Tibial artery (tissue), 4 donors: ENCODE measurements around the gene ABCB8.

Experiments
- DNase-seq, 2 donors: peaks; one replicate each; pipeline ENCODE4 v3.0.0-alpha.2; 2019
- H3K27ac ChIP-seq, 2 donors: fragments of 200-600 bp; sonication (generic) in 1 of 2; 1 replicate in 1 of 2; 2 replicates in 1 of 2; pipeline ENCODE4 v1.5.1; 2018 to 2019; ENCODE audit warnings: mild to moderate bottlenecking in 1 of 2
- H3K27me3 ChIP-seq, 2 donors: fragments of 200-600 bp; sonication (generic) in 1 of 2; one replicate each; pipeline versions ENCODE4 v1.5.1 to v1.6.0; 2016 to 2019
- H3K36me3 ChIP-seq, 3 donors: fragments of 200-600 bp; sonication (generic) in 2 of 3; one replicate each; pipeline ENCODE4 v1.5.1; 2016 to 2019; ENCODE audit warnings: mild to moderate bottlenecking in 2 of 3
- H3K4me1 ChIP-seq, 4 donors: fragments of 200-600 bp; sonication (generic) in 2 of 4; 1 replicate in 3 of 4; 2 replicates in 1 of 4; pipeline ENCODE4 v1.5.1; 2016 to 2019
- H3K4me3 ChIP-seq, 2 donors: fragments of 200-600 bp; sonication (generic) in 1 of 2; 1 replicate in 1 of 2; 2 replicates in 1 of 2; pipeline ENCODE4 v1.5.1; 2018 to 2019; ENCODE audit warnings: mild to moderate bottlenecking in 2 of 2
- H3K9me3 ChIP-seq, 3 donors: fragments of 200-600 bp; sonication (generic) in 1 of 3; one replicate each; pipeline ENCODE4 v1.5.1; 2016 to 2019
- intact Hi-C: fragments of 100-400 bp; cut with DNase I; formaldehyde crosslinking; loops from one replicate; pipeline ENCODE4 v1.15.0; 2023; ENCODE audit warnings: low total_unique reads
- TF ChIP-seq, protein P1 (sequence below), 2 experiments: fragments of 200-600 bp in 1 of 2; fragments of 450-650 bp in 1 of 2; IDR thresholded peaks; one replicate each; pipeline ENCODE4 v1.5.1; 2017 to 2019; ENCODE audit warnings: antibody characterized with exemption in 2 of 2, mild to moderate bottlenecking in 1 of 2, moderate library complexity in 1 of 2

ABCB8 gene

DNA sequence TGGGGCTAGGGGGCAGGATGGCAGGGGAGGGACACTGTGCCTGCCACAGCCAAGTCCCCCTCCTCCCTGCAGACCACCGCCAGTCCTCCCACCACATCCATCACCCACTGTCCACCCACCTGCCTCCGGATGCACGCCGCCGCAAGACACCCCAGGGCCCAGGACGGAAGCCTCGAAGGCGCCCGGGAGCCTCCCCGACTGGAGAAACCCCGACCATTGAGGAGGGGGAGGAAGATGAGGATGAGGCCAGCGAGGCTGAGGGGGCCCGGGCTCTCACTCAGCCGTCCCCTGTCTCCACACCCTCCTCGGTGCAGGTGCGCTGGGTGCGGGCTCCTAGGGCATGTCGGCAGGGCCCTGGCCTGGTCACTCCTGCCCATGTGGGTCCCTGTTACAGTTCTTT lies 36.2 kb downstream of the ABCB8 start:
- intact Hi-C loops, result no loop called here
- peaks cover 48 to 57% (median 52%) of the 10 kb centered on the region in 3 donors for H3K36me3 ChIP-seq

DNA sequence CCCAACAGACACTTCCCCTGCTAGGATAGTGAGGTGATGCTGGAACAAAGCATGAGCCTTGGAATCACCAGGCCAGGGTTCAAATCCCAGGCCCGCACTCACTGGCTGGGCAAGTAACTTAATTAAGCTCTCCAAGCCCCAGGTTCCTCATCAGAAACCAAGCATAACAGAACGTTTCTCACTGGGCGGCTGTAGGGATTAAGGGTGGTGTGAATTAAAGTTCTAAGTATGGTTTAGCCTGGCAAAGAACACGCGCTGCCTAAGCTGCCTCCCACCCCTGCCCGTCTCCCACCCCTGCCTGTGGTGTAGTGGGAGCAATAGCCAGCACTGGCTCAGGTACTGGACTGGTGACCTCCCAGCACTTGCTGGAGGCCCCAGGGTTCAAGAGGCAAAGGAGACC lies 36.7 kb downstream of the ABCB8 start:
- no peak for DNase-seq
- peaks cover 53 to 63% (median 58%) of the 10 kb centered on the region in 3 donors for H3K36me3 ChIP-seq
- peaks cover 0 to 38% (median 34%) of the 10 kb centered on the region in 4 donors for H3K4me1 ChIP-seq
- intact Hi-C loops, result no loop called here
- no peaks in the 10 kb centered on the region for H3K27me3 ChIP-seq
- H3K9me3 ChIP-seq, result no peaks in the 10 kb centered on the region
- TF ChIP-seq, protein P1, sequence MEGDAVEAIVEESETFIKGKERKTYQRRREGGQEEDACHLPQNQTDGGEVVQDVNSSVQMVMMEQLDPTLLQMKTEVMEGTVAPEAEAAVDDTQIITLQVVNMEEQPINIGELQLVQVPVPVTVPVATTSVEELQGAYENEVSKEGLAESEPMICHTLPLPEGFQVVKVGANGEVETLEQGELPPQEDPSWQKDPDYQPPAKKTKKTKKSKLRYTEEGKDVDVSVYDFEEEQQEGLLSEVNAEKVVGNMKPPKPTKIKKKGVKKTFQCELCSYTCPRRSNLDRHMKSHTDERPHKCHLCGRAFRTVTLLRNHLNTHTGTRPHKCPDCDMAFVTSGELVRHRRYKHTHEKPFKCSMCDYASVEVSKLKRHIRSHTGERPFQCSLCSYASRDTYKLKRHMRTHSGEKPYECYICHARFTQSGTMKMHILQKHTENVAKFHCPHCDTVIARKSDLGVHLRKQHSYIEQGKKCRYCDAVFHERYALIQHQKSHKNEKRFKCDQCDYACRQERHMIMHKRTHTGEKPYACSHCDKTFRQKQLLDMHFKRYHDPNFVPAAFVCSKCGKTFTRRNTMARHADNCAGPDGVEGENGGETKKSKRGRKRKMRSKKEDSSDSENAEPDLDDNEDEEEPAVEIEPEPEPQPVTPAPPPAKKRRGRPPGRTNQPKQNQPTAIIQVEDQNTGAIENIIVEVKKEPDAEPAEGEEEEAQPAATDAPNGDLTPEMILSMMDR (IDR thresholded peaks at IDR 0.05), result no peak
- no peak overlapping the region for H3K4me3 ChIP-seq
- no peak overlapping the region for H3K27ac ChIP-seq

More for the DNA sequence above, 36.2 kb downstream of the ABCB8 start:
- DNase-seq, result no peak
- Histone ChIP-seq H3K27me3 (no peaks in the 10 kb centered on the region), H3K4me1 (peaks cover 0 to 40% (median 34%) of the 10 kb centered on the region in 4 donors), H3K27ac (no peak overlapping the region), H3K4me3 (no peak overlapping the region), H3K9me3 (no peaks in the 10 kb centered on the region)
- TF ChIP-seq, protein P1 (IDR thresholded peaks at IDR 0.05), result no peak

DNA sequence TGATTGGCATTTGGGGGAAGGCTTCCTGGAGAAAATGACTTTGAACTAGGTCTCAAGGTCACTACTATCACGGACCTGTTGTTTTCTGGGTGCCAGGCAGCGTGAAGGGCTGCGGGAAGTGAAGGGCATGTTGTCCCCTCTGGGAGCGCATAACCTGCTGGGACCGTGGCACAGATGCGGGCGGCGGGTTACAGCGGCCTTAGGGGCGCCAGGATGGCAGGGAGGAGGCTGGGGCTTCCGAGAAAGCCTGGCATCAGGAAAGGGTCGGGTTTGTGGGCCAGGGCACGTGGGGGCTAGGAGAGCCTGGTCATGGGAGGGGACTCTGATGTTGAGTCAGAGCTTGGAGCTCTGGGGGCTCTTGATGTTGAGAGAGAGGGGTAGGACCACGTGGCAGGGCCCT lies 37.3 kb downstream of the ABCB8 start:
- Histone ChIP-seq H3K27ac (no peak overlapping the region), H3K4me1 (peaks cover 0 to 33% (median 30%) of the 10 kb centered on the region in 4 donors), H3K36me3 (peaks cover 58 to 68% (median 63%) of the 10 kb centered on the region in 3 donors), H3K4me3 (no peak overlapping the region), H3K9me3 (no peaks in the 10 kb centered on the region), H3K27me3 (no peaks in the 10 kb centered on the region)
- DNase-seq, result no peak
- TF ChIP-seq, protein P1 (IDR thresholded peaks at IDR 0.05), result no peak
- intact Hi-C loops, result no loop called here

DNA sequence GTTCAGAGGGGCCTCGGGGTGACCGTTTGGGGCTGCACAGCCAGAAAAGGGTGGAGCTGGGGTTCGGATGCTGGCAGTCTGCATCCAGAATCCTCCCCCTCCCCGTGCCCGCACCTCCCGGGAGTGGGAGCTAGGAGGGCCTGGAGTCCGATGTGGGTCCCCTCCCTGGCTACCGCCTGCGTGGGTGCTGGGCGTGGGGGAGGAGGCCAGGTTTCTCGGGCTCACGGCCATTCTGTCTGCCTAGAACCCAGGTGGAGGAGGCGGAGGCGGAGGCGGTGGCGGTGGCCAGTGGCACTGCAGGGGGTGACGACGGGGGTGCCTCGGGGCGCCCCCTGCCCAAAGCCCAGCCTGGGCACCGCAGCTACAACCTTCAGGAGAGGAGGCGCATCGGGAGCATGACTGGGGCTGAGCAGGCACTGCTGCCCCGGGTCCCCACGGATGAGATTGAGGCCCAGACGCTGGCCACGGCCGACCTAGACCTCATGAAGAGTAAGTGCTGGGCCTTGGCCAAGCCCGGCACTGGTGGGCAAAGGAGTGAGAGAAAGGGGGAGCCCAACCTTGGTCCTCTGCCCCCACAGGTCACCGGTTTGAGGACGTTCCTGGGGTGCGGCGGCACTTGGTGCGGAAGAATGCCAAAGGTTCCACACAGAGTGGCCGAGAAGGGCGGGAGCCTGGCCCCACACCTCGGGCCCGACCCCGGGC lies 38.2 kb downstream of the ABCB8 start:
- Histone ChIP-seq H3K4me1 (peaks cover 0 to 24% (median 21%) of the 10 kb centered on the region in 4 donors), H3K4me3 (no peak overlapping the region), H3K36me3 (peaks cover 67 to 77% (median 72%) of the 10 kb centered on the region in 3 donors), H3K9me3 (no peaks in the 10 kb centered on the region), H3K27ac (no peak overlapping the region), H3K27me3 (no peaks in the 10 kb centered on the region)
- TF ChIP-seq, protein P1 (IDR thresholded peaks at IDR 0.05), result no peak
- DNase-seq, result no peak
- intact Hi-C loops, result no loop called here

DNA sequence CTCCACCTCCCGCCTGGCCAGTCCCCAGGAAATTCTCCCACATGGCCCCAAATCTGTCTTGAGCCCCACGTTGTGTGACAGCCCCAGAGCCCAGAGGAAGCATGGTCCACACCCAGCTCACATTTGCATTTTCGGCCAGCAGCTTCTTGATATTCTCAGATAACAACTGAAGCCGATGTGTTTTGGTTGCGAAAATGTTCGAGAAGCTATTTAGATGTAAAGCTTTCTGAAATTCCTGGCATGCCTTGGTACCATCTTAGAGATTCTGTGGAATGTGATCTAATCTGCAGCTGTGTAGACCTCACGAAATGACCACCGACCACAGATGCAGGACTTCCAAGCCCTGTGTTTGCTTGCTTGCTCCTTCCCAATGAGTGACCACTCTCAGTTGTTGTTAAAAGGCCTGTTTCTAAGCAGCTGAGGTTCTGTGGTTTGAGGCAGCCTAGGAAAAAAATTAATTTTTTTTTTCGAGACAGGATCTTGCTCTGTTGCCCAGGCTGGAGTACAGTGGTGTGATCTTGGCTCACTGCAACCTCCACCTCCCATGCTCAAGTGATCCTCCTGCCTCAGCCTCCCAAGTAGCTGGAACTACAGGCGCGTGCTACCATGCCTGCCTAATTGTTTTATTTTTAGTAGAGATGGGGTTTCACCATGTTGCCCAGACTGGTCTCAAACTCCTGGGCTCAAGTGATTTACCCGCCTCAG lies 40.0 kb downstream of the ABCB8 start:
- Histone ChIP-seq H3K9me3 (no peaks in the 10 kb centered on the region), H3K27me3 (no peaks in the 10 kb centered on the region), H3K27ac (no peak overlapping the region), H3K4me3 (no peak overlapping the region), H3K4me1 (peaks cover 0 to 6% (median 3%) of the 10 kb centered on the region in 4 donors), H3K36me3 (peaks cover 82 to 95% (median 89%) of the 10 kb centered on the region in 3 donors)
- TF ChIP-seq, protein P1 (IDR thresholded peaks at IDR 0.05), result no peak
- no peak for DNase-seq
- intact Hi-C loops, result no loop called here
